GM19240 (cell line): ENCODE data around the gene TBCEL.
"Not testable (repeated sequence)": the region's sequence is repeated elsewhere in the genome, so short reads cannot be mapped to it uniquely, and the experiment has no call there.

Experiments used
- DNase-seq: peaks from one replicate; pipeline ENCODE4 v3.0.0; 2011; ENCODE audit warnings: low spot score; ENCODE audit not compliant: insufficient read length

Gene TBCEL

DNA sequence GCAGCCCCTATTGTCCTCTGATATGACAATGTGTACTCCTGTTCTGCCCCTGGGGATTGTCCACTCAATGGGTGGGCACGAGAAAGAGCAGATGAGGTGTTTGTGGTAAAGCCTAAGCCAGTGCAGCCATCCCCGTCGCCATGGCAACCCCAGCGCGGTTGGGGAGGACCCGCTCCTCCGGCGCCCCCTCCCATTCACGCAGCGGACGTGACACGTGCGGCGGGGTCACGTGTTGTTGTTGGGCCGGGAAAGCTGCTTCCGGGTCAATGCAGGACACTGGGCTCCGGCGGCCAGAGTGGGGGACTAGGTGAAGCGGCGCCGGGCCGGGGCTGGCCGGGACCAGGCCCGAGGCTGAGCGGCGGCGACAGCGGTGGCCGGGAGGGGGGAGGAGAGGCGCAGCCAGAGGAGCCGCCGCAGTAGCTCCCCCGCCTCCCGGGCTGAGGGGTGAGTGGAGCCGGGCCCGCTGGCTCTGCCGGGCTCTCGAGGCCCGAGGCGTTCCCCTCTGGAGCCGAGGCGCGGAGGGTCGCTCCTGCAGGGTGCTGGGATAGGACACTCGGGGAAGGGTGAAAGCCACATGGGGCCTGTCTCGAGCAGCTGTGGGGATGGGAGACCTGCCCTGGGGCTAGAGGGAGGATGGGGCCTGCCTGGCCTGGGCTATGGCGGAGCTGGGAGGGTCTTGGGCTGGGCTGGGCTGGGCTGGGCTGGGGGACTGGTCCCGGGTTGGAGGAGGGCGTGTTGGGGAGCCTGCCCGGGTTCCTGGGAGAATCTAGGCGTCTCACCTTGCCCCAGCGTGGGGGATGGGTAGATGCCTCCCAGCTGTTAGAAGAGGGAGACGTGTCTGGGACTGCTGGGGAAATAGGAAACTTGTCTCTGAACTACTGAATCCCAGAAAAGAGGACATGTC is at the start of gene TBCEL:
Gene TBCEL, plus strand, starts transcription at position 255 of the 904 bp plus-strand sequence. CDS start 21,589 bp downstream, outside the sequence.
- DNase-seq = peak; percentile 97

GRCh38 chr11:120974466-120974865 is 49.4 kb upstream of the TBCEL start:
- DNase-seq = no peak

DNA sequence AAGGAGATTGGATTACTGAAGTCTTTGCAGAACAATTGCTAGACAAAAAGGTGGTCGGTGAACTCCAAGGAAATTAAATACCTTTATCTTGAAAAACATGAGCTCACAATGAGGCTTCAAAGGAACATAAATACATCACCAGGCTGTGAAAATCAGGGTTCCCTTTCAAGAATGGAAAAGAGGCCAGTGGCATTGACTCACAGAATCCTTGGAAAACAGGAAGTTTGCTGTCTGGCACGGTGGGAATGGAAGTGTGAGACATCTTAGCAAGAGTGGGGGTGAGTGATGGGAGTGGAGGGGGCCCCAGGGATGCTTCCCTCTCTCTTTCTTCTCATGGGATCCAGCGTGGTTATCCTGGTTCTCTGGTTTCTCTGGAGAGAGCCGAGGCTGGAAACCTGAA is 48.9 kb upstream of the TBCEL start:
- DNase-seq = no peak

DNA sequence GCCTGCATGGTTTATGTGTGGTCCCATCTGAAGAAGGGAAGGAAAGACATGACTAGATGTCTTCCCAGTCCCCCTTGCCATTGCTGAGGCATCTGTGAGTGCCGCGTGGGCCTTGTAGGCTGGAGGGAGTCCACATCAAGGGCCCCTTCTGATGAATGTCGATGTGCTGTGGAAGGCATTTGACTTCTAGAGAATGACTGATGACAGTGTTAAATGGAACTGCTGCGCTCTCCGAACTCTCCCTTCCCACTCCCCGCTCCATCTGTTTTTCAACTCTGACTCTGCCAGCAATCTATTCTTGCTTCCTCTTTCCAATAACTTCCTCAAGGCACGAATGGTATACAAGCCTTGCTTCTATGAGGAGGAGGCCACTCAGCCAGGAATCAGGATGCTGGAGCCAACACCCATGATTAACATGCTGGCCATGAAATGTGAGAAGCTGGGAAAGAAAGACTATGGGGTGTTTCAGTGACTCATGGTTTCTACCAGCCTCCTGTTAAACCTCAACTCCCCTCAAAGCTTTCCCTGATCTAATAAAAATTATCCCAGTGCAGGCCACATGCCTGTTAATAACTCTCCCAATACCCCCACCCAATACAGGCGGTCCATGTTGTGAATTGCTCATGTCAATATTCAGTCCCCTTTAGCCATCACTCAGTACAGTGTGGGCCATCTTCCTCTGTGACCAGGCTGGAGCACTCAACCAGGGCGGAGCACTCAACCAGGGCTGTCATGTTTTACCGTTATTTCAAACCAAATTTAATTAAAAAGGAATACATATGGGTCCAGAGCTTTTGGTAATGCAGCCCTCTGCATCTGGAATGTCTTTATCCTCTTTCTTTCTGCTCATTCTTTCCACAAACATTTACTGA is 46.4 kb upstream of the TBCEL start:
- DNase-seq = no peak

DNA sequence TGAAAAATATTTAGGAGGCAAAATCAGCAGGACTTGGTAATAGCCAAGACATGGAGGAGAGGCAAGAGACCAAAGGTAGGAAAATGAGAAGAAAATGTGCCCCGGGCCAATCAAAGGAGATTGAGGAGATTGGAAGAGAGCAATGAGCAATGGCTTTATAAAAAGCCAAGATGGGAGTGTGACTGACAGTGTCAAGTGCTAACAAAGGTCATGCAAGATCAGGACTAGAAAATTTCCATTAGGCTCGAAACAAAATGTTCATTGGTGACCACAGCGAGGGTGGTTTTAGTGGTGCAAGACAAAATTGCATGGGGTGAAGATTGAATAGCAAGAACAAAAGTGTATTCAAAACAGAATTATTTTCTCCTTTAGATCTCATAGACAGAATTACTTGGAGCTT is 45.2 kb upstream of the TBCEL start:
- DNase-seq = no peak

DNA sequence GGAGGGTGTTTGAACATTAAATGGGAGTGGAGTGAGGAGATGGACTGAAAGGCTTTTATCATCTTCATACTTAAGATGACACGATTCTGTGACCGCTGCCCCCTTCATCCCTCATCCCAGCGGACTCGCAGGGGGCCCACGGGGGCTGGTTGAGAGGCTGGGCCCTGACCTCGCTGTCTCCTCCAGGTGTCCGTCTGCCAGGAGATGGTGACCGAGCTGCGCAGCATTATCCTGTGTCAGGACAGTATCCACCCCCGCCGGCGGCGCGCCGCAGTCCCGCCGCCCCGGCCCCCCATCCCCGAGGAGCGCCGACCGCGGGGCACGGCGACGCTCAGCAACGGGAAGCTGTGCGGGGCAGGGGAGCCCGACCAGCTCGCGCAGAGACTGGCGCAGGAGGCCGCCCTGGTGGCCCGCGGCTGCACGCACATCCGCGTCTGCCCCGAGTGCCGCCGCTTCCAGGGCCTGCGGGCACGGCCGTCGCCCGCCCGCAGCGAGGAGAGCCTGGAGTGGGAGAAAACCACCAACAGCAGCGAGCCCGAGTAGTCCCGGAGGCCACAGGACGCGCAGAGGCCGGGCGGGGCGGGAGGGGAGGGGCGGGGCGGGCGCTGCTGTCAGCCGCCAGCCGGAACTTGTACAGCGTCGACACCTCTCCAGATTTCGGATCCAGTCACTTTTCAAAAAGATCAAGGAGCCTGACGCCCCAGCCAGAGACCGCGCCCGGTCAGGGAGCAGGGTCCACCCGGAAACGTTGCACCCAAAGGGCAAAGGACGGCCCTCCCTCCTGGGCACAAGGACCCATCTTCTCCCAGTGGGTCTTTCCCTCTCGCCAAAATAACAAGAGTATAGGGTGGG is 38.0 kb upstream of the TBCEL start:
- DNase-seq = peak; percentile 19

GRCh38 chr11:120988603-120989002 is 35.3 kb upstream of the TBCEL start:
- DNase-seq = no peak

GRCh38 chr11:120991830-120992686 is 31.8 kb upstream of the TBCEL start:
- DNase-seq = no peak

DNA sequence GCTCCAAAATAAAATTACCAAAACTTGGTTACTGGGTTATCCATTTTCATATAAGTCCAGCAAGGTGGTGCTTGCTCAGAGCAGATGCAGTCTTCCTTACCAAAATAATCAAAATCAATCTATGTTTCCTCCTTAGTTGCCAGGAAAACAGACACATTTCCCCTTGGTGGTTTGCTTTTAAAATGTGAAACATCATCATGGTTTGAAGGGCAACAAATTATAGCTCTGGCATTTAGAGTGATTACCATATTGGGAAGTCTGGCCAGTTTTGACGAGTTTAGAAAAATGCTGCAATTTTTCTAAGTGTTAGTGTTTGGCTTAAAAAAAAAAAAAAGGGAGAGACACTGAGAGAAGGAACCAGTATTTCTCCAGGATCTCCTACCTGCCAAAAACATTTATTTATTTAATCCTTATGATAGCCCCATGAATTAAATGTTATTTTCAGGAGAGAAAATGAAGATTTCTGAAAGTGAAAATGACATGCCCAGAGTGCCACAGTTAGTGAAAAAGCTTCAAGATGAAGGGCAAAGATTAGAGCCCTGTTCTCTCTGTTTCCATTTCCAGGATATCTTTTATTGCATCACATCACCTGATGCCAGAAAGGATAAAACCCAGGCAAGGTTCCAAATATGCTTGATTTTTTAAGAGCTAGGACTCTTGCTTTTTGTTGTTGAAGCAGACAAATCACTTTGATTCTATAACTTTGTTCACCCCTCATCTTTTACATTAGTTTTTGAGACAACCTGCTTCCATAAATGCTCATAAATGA is 29.6 kb upstream of the TBCEL start:
- no peak for DNase-seq

- DNase-seq = no peak
These were observed 28.7 kb upstream of the TBCEL start for GRCh38 chr11:120995184-120995583.

- DNase-seq = no peak
These were observed 26.9 kb upstream of the TBCEL start for GRCh38 chr11:120996973-120997372.

GRCh38 chr11:120998581-120998980 is 25.3 kb upstream of the TBCEL start:
- DNase-seq = no peak

DNA sequence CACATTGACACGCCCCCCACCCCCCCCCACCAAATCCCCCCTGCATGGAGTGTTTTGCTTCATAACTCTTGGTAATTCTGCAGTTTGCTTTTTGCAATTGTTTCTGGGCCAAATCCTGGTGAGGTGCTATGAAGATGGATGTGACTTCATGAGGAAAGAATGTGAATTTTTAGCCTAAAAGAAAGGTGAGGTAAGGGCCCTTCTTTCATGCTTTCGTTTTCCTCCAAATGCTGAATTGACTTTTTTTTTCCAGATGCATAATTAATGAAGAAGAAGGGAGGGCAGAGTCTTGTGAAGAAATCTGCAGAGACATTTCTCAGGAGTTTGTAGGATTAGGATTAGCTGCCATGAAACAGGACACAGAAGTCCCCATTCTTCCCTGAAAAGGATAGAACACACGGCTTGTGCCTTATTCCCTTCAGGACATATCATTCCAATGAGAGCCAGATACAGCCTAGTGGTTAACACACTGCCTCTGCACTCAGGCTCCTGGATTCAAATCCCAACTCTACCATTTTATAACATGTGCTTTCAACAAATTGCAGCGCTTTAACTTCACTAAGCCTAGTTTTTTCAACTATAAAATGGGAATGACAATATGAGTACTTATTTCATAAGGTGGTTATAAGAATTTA is 19.6 kb upstream of the TBCEL start:
- no peak for DNase-seq

DNA sequence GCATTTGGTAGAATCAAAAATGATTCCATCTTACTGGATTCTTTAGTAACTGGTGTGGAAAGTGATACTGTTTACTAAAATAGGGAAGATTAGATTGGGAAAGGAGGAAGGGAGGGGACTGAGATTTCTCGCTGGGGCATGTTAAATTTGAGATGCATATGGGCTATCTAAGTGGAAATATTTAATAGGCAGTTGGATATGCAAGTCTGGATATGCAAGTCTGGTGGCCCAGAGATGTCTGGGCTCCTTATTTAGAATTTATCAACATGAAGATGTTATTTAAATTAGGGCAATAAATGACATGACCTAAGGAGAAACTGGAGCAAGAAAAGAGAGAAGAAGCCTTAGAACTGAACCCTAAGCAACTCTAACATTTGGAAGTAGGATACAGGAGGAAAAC is 17.0 kb upstream of the TBCEL start:
- DNase-seq = no peak

DNA sequence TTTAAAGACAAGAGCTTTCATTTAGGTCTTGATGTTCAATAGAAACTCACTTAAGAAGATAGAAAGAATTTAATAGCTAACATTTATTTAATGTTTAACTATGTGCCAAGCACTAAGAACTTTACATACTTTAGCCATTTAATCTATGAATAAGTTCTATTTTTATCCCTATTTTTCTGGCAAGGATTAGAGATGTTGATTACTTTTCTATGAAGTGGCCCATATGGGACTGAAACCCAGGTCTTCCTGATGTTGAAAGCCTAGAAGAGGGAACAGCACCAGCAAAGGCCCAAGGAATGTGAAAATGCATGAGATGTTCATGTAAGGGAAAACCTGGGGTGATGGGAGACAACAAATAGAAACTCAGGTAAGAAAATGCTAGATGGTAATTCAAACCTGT is 15.4 kb upstream of the TBCEL start:
- DNase-seq = no peak

DNA sequence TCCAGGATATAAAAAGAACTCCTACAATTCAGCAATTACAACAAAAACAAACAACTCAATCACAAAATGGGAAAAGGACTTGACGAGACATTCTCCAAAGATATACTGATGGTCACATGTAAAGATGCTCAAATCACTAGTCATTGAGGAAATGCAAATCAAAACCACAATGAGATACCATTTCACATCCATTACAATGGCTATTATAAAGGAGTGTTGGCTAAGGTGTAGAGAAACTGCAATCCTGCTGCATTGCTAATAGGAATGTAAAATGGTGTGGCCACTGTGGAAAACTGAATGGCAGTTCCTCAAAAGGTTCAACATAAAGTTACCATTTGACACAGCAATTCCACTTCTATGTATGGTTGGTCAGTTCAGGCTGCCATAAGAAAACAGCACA is 11.8 kb upstream of the TBCEL start:
- DNase-seq = no peak

DNA sequence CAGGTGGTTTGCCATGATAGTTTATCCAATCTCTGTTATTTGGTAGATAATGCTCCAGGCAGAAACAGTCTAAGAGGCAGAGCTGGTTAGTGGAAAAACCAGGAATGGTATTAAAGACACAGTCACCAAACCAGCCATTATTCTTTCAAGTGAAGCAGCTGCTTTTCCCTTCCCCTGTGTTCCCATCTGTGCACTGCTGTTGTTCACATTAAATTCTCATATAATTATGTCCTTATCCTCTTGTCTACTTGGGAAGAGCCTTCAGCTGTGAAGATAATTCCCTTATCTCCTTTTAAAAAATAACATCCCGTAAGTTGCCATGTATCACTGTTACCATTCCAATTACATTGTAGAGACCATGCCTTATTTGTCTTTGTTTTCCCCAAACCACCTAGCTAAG is 5.2 kb upstream of the TBCEL start:
- DNase-seq = no peak

DNA sequence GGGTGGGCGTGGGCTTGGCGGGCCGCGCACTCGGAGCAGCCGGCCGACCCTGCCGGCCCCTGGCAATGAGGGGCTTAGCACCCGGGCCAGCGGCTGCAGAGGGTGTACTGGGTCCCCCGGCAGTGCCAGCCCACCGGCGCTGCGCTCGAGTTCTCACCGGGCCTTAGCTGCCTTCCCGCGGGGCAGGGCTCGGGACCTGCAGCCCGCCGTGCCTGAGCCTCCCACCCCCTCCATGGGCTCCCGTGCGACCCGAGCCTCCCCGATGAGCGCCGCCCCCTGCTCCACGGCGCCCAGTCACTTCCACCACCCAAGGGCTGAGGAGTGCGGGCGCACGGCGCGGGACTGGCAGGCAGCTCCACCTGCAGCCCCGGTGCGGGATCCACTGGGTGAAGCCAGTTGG is 2.2 kb upstream of the TBCEL start:
- DNase-seq = not testable (repeated sequence)

- no peak for DNase-seq
These were observed 1.1 kb downstream of the TBCEL start for GRCh38 chr11:121024989-121025388.
